ENCODE data around the gene PRSS56.

DNA sequence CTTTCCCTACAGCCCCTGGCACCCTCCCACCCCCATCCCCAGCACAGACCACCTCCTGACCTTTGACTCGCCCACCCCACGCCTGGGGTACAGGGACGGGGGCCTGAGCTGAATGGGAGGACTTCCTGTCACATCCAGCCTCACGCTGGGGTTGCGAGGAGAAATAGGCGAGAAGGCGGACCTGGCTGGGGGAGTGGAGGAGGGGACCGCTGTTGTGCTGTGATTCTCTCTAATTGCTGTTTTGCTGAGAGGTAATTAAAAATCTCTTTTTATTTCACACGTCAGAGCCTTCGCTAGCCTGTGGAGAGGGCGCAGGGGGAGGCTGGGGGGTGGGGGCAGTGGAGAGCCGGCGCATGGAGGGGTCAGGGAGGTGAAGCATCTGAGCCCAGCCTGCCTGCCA, 22.8 kb upstream of the PRSS56 start:
- TF ChIP-seq POLR2A (IDR thresholded peaks at IDR 0.05) = no peak
- no peak for TF ChIP-seq CTCF (IDR thresholded peaks at IDR 0.05)

All from breast epithelium (tissue), 3 donors.